ENCODE results near the gene IL17RD.

The IL17RD gene

GRCh38 chr3:57163751-57164150, 1.4 kb downstream of the IL17RD start:
- Histone ChIP-seq H3K79me1 (ENCODE audit: low read depth, low read length) (peaks cover 11% of the 10 kb centered on the region), H3K4ac (ENCODE audit: low read length) (peak overlapping the region; percentile 53), H2AK5ac (ENCODE audit: low read depth, low read length) (peak overlapping the region; percentile 85), H3K4me3 (ENCODE audit: low read length in 2 of 2) (peak overlapping the region; percentile 83 to 91), H3K14ac (ENCODE audit: low read length) (no peak overlapping the region), H3K36me3 (replicated peaks in 1 of 2; ENCODE audit: control insufficient read depth in 2 of 2, insufficient read depth in 2 of 2, low read length in 2 of 2) (no peaks in the 10 kb centered on the region), H3K18ac (ENCODE audit: low read length) (peak overlapping the region; percentile 99), H3K27ac (replicated peaks; ENCODE audit: low read length) (no peak overlapping the region), H3K4me2 (ENCODE audit: insufficient read depth, low read length, poor library complexity, severe bottlenecking) (peak overlapping the region; percentile 90), H2BK15ac (ENCODE audit: low read length) (peak overlapping the region; percentile 59), H2BK120ac (ENCODE audit: low read depth, low read length) (no peak overlapping the region), H2BK5ac (ENCODE audit: low read length) (no peak overlapping the region), H3K23ac (ENCODE audit: low read depth, low read length, poor library complexity) (peak overlapping the region; percentile 78), H4K8ac (ENCODE audit: low read depth, low read length) (no peak overlapping the region), H2BK12ac (ENCODE audit: low read length) (no peak overlapping the region), H3K9me3 (replicated peaks in 1 of 2; ENCODE audit: control insufficient read depth in 2 of 2, insufficient read depth in 1 of 2, low read depth in 1 of 2, low read length in 2 of 2) (no peaks in the 10 kb centered on the region), H3K4me1 (ENCODE audit: control insufficient read depth in 2 of 2, insufficient read depth in 1 of 2, low read depth in 1 of 2, low read length in 2 of 2) (peaks cover 36 to 48% of the 10 kb centered on the region in 2 donors), H3K9ac (ENCODE audit: low read depth, low read length, poor library complexity) (peak overlapping the region; percentile 100), H4K91ac (ENCODE audit: low read depth, low read length, poor library complexity) (peak overlapping the region; percentile 67), H2AFZ (ENCODE audit: low read length) (no peak overlapping the region), H3K27me3 (ENCODE audit: control insufficient read depth in 3 of 3, insufficient read depth in 3 of 3, low read depth in 1 of 3, low read length in 3 of 3) (peaks cover 0 to 12% (median 0%) of the 10 kb centered on the region in 3 experiments)
- DNase-seq (ENCODE audit: low spot score): no peak
- WGBS, 2 donors (ENCODE audit: extremely low coverage in 2 of 2, insufficient read length in 2 of 2, insufficient replicate concordance in 1 of 2): no CpG with 5 or more reads among the region's 8 CpGs

GRCh38 chr3:57161915-57162314, 3.2 kb downstream of the IL17RD start:
- Histone ChIP-seq H3K9ac (ENCODE audit: low read depth, low read length, poor library complexity) (no peak overlapping the region), H3K9me3 (replicated peaks in 1 of 2; ENCODE audit: control insufficient read depth in 2 of 2, insufficient read depth in 1 of 2, low read depth in 1 of 2, low read length in 2 of 2) (no peaks in the 10 kb centered on the region), H4K91ac (ENCODE audit: low read depth, low read length, poor library complexity) (no peak overlapping the region), H2BK15ac (ENCODE audit: low read length) (no peak overlapping the region), H3K36me3 (replicated peaks in 1 of 2; ENCODE audit: control insufficient read depth in 2 of 2, insufficient read depth in 2 of 2, low read length in 2 of 2) (no peaks in the 10 kb centered on the region), H3K79me1 (ENCODE audit: low read depth, low read length) (peaks cover 11% of the 10 kb centered on the region), H3K18ac (ENCODE audit: low read length) (no peak overlapping the region), H3K27ac (replicated peaks; ENCODE audit: low read length) (no peak overlapping the region), H2BK120ac (ENCODE audit: low read depth, low read length) (no peak overlapping the region), H2AFZ (ENCODE audit: low read length) (no peak overlapping the region), H2BK5ac (ENCODE audit: low read length) (no peak overlapping the region), H3K14ac (ENCODE audit: low read length) (no peak overlapping the region), H3K4me3 (ENCODE audit: low read length in 2 of 2) (no peak overlapping the region), H3K23ac (ENCODE audit: low read depth, low read length, poor library complexity) (no peak overlapping the region), H2AK5ac (ENCODE audit: low read depth, low read length) (no peak overlapping the region), H2BK12ac (ENCODE audit: low read length) (no peak overlapping the region), H3K4me2 (ENCODE audit: insufficient read depth, low read length, poor library complexity, severe bottlenecking) (no peak overlapping the region), H4K8ac (ENCODE audit: low read depth, low read length) (no peak overlapping the region), H3K27me3 (ENCODE audit: control insufficient read depth in 3 of 3, insufficient read depth in 3 of 3, low read depth in 1 of 3, low read length in 3 of 3) (peaks cover 0 to 3% (median 0%) of the 10 kb centered on the region in 3 experiments), H3K4me1 (ENCODE audit: control insufficient read depth in 2 of 2, insufficient read depth in 1 of 2, low read depth in 1 of 2, low read length in 2 of 2) (peaks cover 46 to 51% of the 10 kb centered on the region in 2 donors), H3K4ac (ENCODE audit: low read length) (no peak overlapping the region)
- no CpG with 5 or more reads among the region's 1 CpG for WGBS, 2 donors (ENCODE audit: extremely low coverage in 2 of 2, insufficient read length in 2 of 2, insufficient replicate concordance in 1 of 2)
- DNase-seq (ENCODE audit: low spot score): no peak

- Histone ChIP-seq H2BK15ac (ENCODE audit: low read length) (no peak overlapping the region), H4K8ac (ENCODE audit: low read depth, low read length) (no peak overlapping the region), H3K36me3 (replicated peaks in 1 of 2; ENCODE audit: control insufficient read depth in 2 of 2, insufficient read depth in 2 of 2, low read length in 2 of 2) (no peaks in the 10 kb centered on the region), H3K27me3 (ENCODE audit: control insufficient read depth in 3 of 3, insufficient read depth in 3 of 3, low read depth in 1 of 3, low read length in 3 of 3) (no peaks in the 10 kb centered on the region), H3K79me1 (ENCODE audit: low read depth, low read length) (peaks cover 11% of the 10 kb centered on the region), H3K27ac (replicated peaks; ENCODE audit: low read length) (no peak overlapping the region), H3K14ac (ENCODE audit: low read length) (no peak overlapping the region), H3K4me2 (ENCODE audit: insufficient read depth, low read length, poor library complexity, severe bottlenecking) (no peak overlapping the region), H2BK5ac (ENCODE audit: low read length) (no peak overlapping the region), H3K18ac (ENCODE audit: low read length) (no peak overlapping the region), H3K4ac (ENCODE audit: low read length) (no peak overlapping the region), H3K4me1 (ENCODE audit: control insufficient read depth in 2 of 2, insufficient read depth in 1 of 2, low read depth in 1 of 2, low read length in 2 of 2) (peaks cover 46 to 52% of the 10 kb centered on the region in 2 donors), H2AFZ (ENCODE audit: low read length) (no peak overlapping the region), H4K91ac (ENCODE audit: low read depth, low read length, poor library complexity) (no peak overlapping the region), H2BK12ac (ENCODE audit: low read length) (no peak overlapping the region), H3K9ac (ENCODE audit: low read depth, low read length, poor library complexity) (no peak overlapping the region), H3K9me3 (replicated peaks in 1 of 2; ENCODE audit: control insufficient read depth in 2 of 2, insufficient read depth in 1 of 2, low read depth in 1 of 2, low read length in 2 of 2) (no peaks in the 10 kb centered on the region), H3K23ac (ENCODE audit: low read depth, low read length, poor library complexity) (no peak overlapping the region), H3K4me3 (ENCODE audit: low read length in 2 of 2) (no peak overlapping the region), H2AK5ac (ENCODE audit: low read depth, low read length) (no peak overlapping the region), H2BK120ac (ENCODE audit: low read depth, low read length) (no peak overlapping the region)
- DNase-seq (ENCODE audit: low spot score): no peak
- WGBS, 2 donors (ENCODE audit: extremely low coverage in 2 of 2, insufficient read length in 2 of 2, insufficient replicate concordance in 1 of 2): no CpG with 5 or more reads among the region's 5 CpGs
Observed at GRCh38 chr3:57160765-57161538, 4.2 kb downstream of the IL17RD start.

GRCh38 chr3:57160076-57160764, 4.9 kb downstream of the IL17RD start:
- no peak overlapping the region for H2BK12ac ChIP-seq (ENCODE audit: low read length)
- no peak overlapping the region for H3K4ac ChIP-seq (ENCODE audit: low read length)
- peaks cover 11% of the 10 kb centered on the region for H3K79me1 ChIP-seq (ENCODE audit: low read depth, low read length)
- H3K36me3 ChIP-seq (replicated peaks in 1 of 2; ENCODE audit: control insufficient read depth in 2 of 2, insufficient read depth in 2 of 2, low read length in 2 of 2): no peaks in the 10 kb centered on the region
- H4K8ac ChIP-seq (ENCODE audit: low read depth, low read length): no peak overlapping the region
- no peak overlapping the region for H4K91ac ChIP-seq (ENCODE audit: low read depth, low read length, poor library complexity)
- no peak overlapping the region for H2BK15ac ChIP-seq (ENCODE audit: low read length)
- no peak overlapping the region for H3K9ac ChIP-seq (ENCODE audit: low read depth, low read length, poor library complexity)
- H3K18ac ChIP-seq (ENCODE audit: low read length): peak overlapping the region; percentile 65
- no peak overlapping the region for H2AFZ ChIP-seq (ENCODE audit: low read length)
- H3K9me3 ChIP-seq (replicated peaks in 1 of 2; ENCODE audit: control insufficient read depth in 2 of 2, insufficient read depth in 1 of 2, low read depth in 1 of 2, low read length in 2 of 2): no peaks in the 10 kb centered on the region
- DNase-seq (ENCODE audit: low spot score): no peak
- H2AK5ac ChIP-seq (ENCODE audit: low read depth, low read length): no peak overlapping the region
- no peak overlapping the region for H3K4me2 ChIP-seq (ENCODE audit: insufficient read depth, low read length, poor library complexity, severe bottlenecking)
- no peak overlapping the region for H3K4me3 ChIP-seq (ENCODE audit: low read length in 2 of 2)
- H2BK120ac ChIP-seq (ENCODE audit: low read depth, low read length): no peak overlapping the region
- no peak overlapping the region for H3K14ac ChIP-seq (ENCODE audit: low read length)
- no peak overlapping the region for H2BK5ac ChIP-seq (ENCODE audit: low read length)
- peak overlapping the region; percentile 50 for H3K27ac ChIP-seq (replicated peaks; ENCODE audit: low read length)
- peaks cover 44 to 50% of the 10 kb centered on the region in 2 donors for H3K4me1 ChIP-seq (ENCODE audit: control insufficient read depth in 2 of 2, insufficient read depth in 1 of 2, low read depth in 1 of 2, low read length in 2 of 2)
- no CpG with 5 or more reads among the region's 8 CpGs for WGBS, 2 donors (ENCODE audit: extremely low coverage in 2 of 2, insufficient read length in 2 of 2, insufficient replicate concordance in 1 of 2)
- H3K23ac ChIP-seq (ENCODE audit: low read depth, low read length, poor library complexity): no peak overlapping the region
- H3K27me3 ChIP-seq (ENCODE audit: control insufficient read depth in 3 of 3, insufficient read depth in 3 of 3, low read depth in 1 of 3, low read length in 3 of 3): no peaks in the 10 kb centered on the region
